Psoas muscle (tissue), 8 donors: Measurements from ENCODE around the gene CFAP65. TPM values are rescaled to one million over a fixed set of nuclear protein-coding genes. Genes with fewer than 3 reads are reported as not detected.

Experiments
- ATAC-seq, 4 donors: fragments of 200-7000 bp; cut with Tn5 transposase; one replicate each; pipeline ENCODE4 v1.9.1; 2020; ENCODE audit warnings: moderate library complexity in 3 of 4, mild to moderate bottlenecking in 2 of 4
- DNase-seq, 2 donors: peaks; one replicate each; pipeline ENCODE4 v3.0.0-alpha.2; 2020
- H3K27ac ChIP-seq: fragments of 200-600 bp; one replicate; pipeline ENCODE4 v1.8.0; 2022
- H3K27me3 ChIP-seq, 3 donors: fragments of 200-600 bp in 1 of 3; one replicate each; pipeline versions ENCODE4 v1.6.1 to v1.8.0; 2013 to 2022; ENCODE audit warnings: low read length in 2 of 3, mild to moderate bottlenecking in 2 of 3, moderate library complexity in 1 of 3; ENCODE audit not compliant: insufficient read depth in 3 of 3
- H3K36me3 ChIP-seq, 2 donors: fragments of 200-600 bp in 1 of 2; one replicate each; pipeline versions ENCODE4 v1.6.1 to v1.8.0; 2013 to 2022; ENCODE audit warnings: low read depth in 1 of 2, mild to moderate bottlenecking in 1 of 2, moderate library complexity in 1 of 2; ENCODE audit not compliant: insufficient read depth in 1 of 2
- H3K4me1 ChIP-seq: fragments of 200-600 bp; one replicate; pipeline ENCODE4 v1.8.0; 2022
- H3K4me3 ChIP-seq: fragments of 200-600 bp; one replicate; pipeline ENCODE4 v1.8.0; 2022; ENCODE audit warnings: mild to moderate bottlenecking
- H3K9me3 ChIP-seq: fragments of 200-600 bp; one replicate; pipeline ENCODE4 v1.8.0; 2022
- WGBS, 3 donors: extraction: QIAGEN DNeasy Blood & Tissue Kit; methylation state at CpG; one replicate each; pipeline versions ENCODE4 v1.1.6 to v1.1.7; 2013; 5-methylcytosine and 5-hydroxymethylcytosine counted together
- intact Hi-C, 2 donors: fragments of 100-400 bp; cut with DNase I; formaldehyde crosslinking; loops; one replicate each; pipeline versions ENCODE4 v1.11.0 to v1.14.2; 2022
- polyA plus RNA-seq, 3 donors: library from polyadenylated mRNA; stranded (reverse); fragments of 200-250 nt; gene quantifications; one replicate each; pipeline ENCODE4 v1.2.3, GENCODE V29; 2013
- total RNA-seq, 4 donors: library from RNA; stranded (reverse); fragmentation: NEBNext Ultra II Directional in 2 of 4; extraction: Animal tissue kit (Norgen Biotek cat#: 25700) in 2 of 4; gene quantifications; one replicate each; pipeline versions ENCODE4 v1.2.1 to v1.2.4, GENCODE V29; 2021 to 2023
- TF ChIP-seq, protein P1 (sequence below): fragments of 200-600 bp; IDR thresholded peaks from one replicate; pipeline ENCODE4 v1.8.0; 2022; ENCODE audit warnings: antibody characterized with exemption
- donor health status: healthy with polysubstance abuse.
- donor health status: DM: no; HTN: no; CAD: no; lungs with moderate emphysema.
- donor health status: Bipolar disorder and iron deficiency.
- donor health status: healthy.
- donor health status: DM: yes; HTN: yes; CAD: no.
- donor health status: DM: no; HTN: no; CAD: no.
- donor health status: DM: no; HTN: no; CAD: no.
- donor health status: DM: yes; HTN: yes; CAD: no.

Gene CFAP65
- total and polyA plus RNA-seq, 7 donors = not detected

DNA sequence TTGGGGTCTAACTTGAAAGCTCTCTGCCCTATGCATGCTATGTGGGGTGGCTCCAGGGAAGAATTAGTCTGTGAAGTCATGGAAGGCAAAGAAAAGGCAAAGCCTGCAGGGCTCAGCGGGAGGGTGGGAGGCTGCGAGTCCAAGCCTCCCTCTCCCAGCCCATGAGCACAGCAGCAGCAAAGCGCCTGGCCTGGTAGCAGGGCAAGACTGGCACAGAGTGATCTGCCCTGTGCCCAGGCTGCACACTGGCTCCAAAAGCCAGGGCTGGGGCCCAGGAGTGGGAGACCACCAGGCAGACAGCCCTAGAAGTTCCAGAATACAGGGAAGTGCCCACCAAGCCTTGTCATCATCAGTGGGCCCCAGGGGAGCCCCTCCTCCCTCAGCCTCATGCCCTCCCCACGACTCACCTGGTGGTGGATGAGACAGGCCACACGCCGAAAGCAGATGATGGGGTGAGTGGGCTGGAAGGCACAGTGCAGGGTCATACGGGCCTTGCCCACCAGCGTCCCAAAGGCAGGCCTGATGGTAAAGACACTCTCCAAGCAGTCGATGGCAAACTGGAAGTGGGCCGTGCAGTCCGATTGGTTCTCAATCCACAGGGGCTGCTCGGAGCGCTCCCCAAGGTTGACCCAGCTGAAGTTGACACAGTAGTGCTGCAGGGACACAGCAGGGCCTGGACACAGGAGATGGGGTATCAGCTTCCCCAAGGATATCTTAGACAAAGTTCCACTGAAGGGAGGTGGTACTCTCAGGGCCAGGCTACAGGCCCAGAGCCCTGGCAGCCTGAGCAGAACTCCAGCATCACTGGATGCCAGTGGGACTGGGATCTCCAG, 12.1 kb downstream of the CFAP65 start:
- DNase-seq (no peak), ATAC-seq (peak in 3 of 4 donors; percentile 4 to 15 (median 7))
- no peaks in the 10 kb centered on the region for H3K36me3 ChIP-seq
- intact Hi-C loops = loop anchor here in 1 of 2 donors (5.0 kb wide), 1 partner anchor 123 kb away; no protein-coding TSS in a partner anchor
- peaks cover 0 to 40% (median 0%) of the 10 kb centered on the region in 3 donors for H3K27me3 ChIP-seq
- 74 to 75% (median 75%) methylated on average over 13 of the region's 13 CpGs for WGBS, 3 donors
- H3K4me3 ChIP-seq = no peak overlapping the region
- H3K4me1 ChIP-seq = no peaks in the 10 kb centered on the region
- TF ChIP-seq, protein P1, sequence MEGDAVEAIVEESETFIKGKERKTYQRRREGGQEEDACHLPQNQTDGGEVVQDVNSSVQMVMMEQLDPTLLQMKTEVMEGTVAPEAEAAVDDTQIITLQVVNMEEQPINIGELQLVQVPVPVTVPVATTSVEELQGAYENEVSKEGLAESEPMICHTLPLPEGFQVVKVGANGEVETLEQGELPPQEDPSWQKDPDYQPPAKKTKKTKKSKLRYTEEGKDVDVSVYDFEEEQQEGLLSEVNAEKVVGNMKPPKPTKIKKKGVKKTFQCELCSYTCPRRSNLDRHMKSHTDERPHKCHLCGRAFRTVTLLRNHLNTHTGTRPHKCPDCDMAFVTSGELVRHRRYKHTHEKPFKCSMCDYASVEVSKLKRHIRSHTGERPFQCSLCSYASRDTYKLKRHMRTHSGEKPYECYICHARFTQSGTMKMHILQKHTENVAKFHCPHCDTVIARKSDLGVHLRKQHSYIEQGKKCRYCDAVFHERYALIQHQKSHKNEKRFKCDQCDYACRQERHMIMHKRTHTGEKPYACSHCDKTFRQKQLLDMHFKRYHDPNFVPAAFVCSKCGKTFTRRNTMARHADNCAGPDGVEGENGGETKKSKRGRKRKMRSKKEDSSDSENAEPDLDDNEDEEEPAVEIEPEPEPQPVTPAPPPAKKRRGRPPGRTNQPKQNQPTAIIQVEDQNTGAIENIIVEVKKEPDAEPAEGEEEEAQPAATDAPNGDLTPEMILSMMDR = no peak
- no peaks in the 10 kb centered on the region for H3K9me3 ChIP-seq
- no peak overlapping the region for H3K27ac ChIP-seq

- Histone ChIP-seq H3K4me1 (no peaks in the 10 kb centered on the region), H3K27me3 (peaks cover 0 to 30% (median 0%) of the 10 kb centered on the region in 3 donors), H3K9me3 (no peaks in the 10 kb centered on the region), H3K27ac (no peak overlapping the region), H3K4me3 (no peak overlapping the region), H3K36me3 (no peaks in the 10 kb centered on the region)
- TF ChIP-seq, protein P1 = no peak
- no peak for DNase-seq
- intact Hi-C loops = loop anchor here in 1 of 2 donors (5.0 kb wide), 1 partner anchor 124 kb away; no protein-coding TSS in a partner anchor
- ATAC-seq = no peak
- 67 to 73% (median 71%) methylated on average over 5 of the region's 5 CpGs for WGBS, 3 donors
Observed at GRCh38 chr2:219028141-219028540, 13.2 kb downstream of the CFAP65 start.

DNA sequence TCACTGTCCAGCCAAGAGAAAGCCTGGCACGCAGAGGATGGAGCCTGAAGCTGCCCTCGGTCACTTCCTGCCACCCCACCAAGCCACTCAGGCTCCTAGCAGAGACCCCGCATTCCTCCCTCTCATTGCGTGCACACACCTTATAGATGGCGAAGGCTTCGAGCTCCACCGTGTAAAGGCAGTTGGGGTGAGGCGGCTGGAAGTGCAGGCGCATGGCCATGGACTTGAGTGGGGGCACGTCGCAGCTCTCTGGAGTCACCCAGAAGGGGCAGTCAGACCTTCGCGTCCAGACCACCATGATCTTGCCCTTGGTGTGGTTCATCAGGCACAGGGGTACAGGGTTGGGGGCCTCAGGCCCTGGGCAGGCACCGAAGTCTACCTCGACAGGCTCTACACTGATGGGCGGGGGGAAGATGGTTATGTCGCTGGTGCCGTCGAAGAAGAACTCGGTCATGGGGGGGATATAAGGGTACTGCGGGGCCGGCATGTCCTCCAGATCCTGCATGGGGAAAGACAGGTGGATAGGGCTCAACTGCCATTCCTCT, 13.7 kb downstream of the CFAP65 start:
- DNase-seq = peak in 1 of 2 donors; percentile 39
- Histone ChIP-seq H3K9me3 (no peaks in the 10 kb centered on the region), H3K4me1 (no peaks in the 10 kb centered on the region), H3K27ac (no peak overlapping the region), H3K4me3 (no peak overlapping the region), H3K36me3 (no peaks in the 10 kb centered on the region), H3K27me3 (peaks cover 0 to 24% (median 0%) of the 10 kb centered on the region in 3 donors)
- 85 to 87% (median 87%) methylated on average over 22 of the region's 22 CpGs for WGBS, 3 donors
- TF ChIP-seq, protein P1 = no peak
- no peak for ATAC-seq
- intact Hi-C loops = loop anchor here in 1 of 2 donors (5.0 kb wide), 1 partner anchor 125 kb away; no protein-coding TSS in a partner anchor

- Histone ChIP-seq H3K9me3 (no peaks in the 10 kb centered on the region), H3K27ac (no peak overlapping the region), H3K4me3 (no peak overlapping the region), H3K27me3 (peaks cover 0 to 18% (median 0%) of the 10 kb centered on the region in 3 donors), H3K36me3 (no peaks in the 10 kb centered on the region), H3K4me1 (no peaks in the 10 kb centered on the region)
- intact Hi-C loops = loop anchor here in 1 of 2 donors (5.0 kb wide), 1 partner anchor 125 kb away; no protein-coding TSS in a partner anchor
- DNase-seq (peak in 1 of 2 donors; percentile 10), ATAC-seq (no peak)
- TF ChIP-seq, protein P1 = no peak
- 75 to 89% (median 81%) methylated on average over 7 of the region's 7 CpGs for WGBS, 3 donors
Observed at GRCh38 chr2:219026946-219027345, 14.4 kb downstream of the CFAP65 start.
